ENCODE results near the gene ZNF318. TPM values are rescaled to one million over a fixed set of nuclear protein-coding genes. Genes with fewer than 3 reads are reported as not detected.

The ZNF318 gene
- total RNA-seq, 1 donor from 2014 or later, result 17.6 TPM

DNA sequence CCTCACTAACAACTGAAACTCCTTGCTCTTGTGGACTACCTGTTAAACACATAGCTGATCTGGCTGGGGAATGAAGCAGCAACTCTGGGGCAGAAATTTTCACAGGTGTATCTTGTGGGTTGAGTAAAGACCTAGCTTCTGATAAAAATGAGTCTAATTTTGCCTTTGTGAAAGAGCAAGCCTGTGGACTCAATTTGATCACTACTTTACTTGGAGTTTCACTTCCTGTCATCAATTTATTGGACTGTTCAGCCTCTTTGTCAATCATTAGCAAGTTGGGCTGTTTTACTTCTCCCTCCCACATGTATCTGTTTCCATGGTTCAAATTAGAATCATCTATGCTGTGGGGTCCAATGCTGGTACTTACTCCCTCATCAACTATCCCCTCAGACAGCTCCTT lies 31.2 kb downstream of the ZNF318 start:
- Mint-ChIP-seq H3K36me3 (peaks cover 41% of the 10 kb centered on the region), H3K9me3 (no peaks in the 10 kb centered on the region), H3K4me1 (no peaks in the 10 kb centered on the region), H3K4me3 (no peak overlapping the region), H3K27ac (no peak overlapping the region), H3K27me3 (ENCODE audit: insufficient read depth, low read depth) (no peaks in the 10 kb centered on the region)
- Histone ChIP-seq H3K4me2 (no peak overlapping the region), H3K4me3 (no peak overlapping the region), H3K27me3 (no peaks in the 10 kb centered on the region), H4K20me1 (ENCODE audit: low read depth) (peaks cover 6% of the 10 kb centered on the region), H3K27ac (no peak overlapping the region), H3K79me2 (ENCODE audit: low read depth) (no peaks in the 10 kb centered on the region), H3K9ac (no peak overlapping the region), H2AFZ (replicated peaks) (no peak overlapping the region), H3K4me1 (no peaks in the 10 kb centered on the region), H3K9me3 (ENCODE audit: low read depth) (no peaks in the 10 kb centered on the region), H3K36me3 (no peaks in the 10 kb centered on the region), H3F3A (ENCODE audit: low read depth) (peaks cover 10% of the 10 kb centered on the region)
- DNase-seq (ENCODE audit: low spot score), result no peak
- TF ChIP-seq CTCF (IDR thresholded peaks at IDR 0.05) (no peak), EZH2phosphoT487 (IDR thresholded peaks at IDR 0.05) (no peak), EZH2 (IDR thresholded peaks at IDR 0.05) (no peak)

DNA sequence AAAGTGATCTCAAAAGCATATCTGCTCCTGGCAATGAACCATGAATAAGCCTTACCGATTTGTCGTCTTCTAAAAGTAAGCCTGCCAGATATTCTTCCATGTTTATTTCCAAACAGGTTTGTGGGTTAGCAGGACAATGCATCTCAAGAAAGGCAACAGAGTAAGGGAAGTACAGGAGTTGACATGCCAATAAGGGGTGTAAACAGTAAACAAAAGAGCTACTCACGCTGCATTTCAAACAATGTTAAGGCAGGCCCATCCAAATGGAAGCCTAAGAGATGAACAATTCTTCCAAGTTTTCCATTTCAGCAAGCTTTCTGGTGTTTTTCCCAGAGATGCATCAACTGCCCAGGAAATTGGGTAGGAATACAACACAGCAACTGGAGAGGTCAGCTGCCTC lies 33.1 kb downstream of the ZNF318 start:
- DNase-seq (ENCODE audit: low spot score), result no peak
- no peaks in the 10 kb centered on the region for H3K79me2 ChIP-seq (ENCODE audit: low read depth)
- no peaks in the 10 kb centered on the region for H3K36me3 ChIP-seq

DNA sequence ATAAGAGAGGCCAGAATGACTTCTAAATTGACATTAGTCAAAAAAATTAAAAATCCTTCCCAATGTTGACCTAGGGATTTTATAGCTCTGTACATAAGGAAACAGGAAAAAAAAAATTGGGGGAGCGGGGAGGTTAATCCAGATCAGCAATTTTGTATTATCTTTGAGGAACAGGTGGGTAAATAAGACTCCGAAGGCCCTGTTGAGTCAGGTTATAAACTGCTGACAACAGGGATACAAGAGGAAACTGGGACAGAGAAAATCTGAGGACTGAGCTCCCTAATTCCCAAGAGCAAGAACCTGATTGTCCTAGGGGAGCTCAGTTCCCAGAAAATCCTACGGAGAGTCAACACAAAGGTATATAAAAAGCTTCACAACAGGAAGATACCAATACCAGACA lies 34.0 kb downstream of the ZNF318 start:
- Mint-ChIP-seq H3K4me1 (no peaks in the 10 kb centered on the region), H3K27me3 (ENCODE audit: insufficient read depth, low read depth) (no peaks in the 10 kb centered on the region), H3K4me3 (no peak overlapping the region), H3K9me3 (no peaks in the 10 kb centered on the region), H3K36me3 (peaks cover 23% of the 10 kb centered on the region), H3K27ac (no peak overlapping the region)
- Histone ChIP-seq H3K9me3 (ENCODE audit: low read depth) (no peaks in the 10 kb centered on the region), H3K4me3 (no peak overlapping the region), H4K20me1 (ENCODE audit: low read depth) (peaks cover 6% of the 10 kb centered on the region), H2AFZ (replicated peaks) (no peak overlapping the region), H3K9ac (peak overlapping the region; percentile 37), H3K27me3 (no peaks in the 10 kb centered on the region), H3K27ac (peak overlapping the region; percentile 20), H3F3A (ENCODE audit: low read depth) (peaks cover 10% of the 10 kb centered on the region), H3K4me1 (no peaks in the 10 kb centered on the region), H3K79me2 (ENCODE audit: low read depth) (no peaks in the 10 kb centered on the region), H3K36me3 (no peaks in the 10 kb centered on the region), H3K4me2 (no peak overlapping the region)
- TF ChIP-seq EZH2 (IDR thresholded peaks at IDR 0.05) (no peak), EZH2phosphoT487 (IDR thresholded peaks at IDR 0.05) (no peak), CTCF (IDR thresholded peaks at IDR 0.05) (no peak)
- no peak for DNase-seq (ENCODE audit: low spot score)

More for the DNA sequence above, 33.1 kb downstream of the ZNF318 start:
- Mint-ChIP-seq H3K4me1 (no peaks in the 10 kb centered on the region), H3K27me3 (ENCODE audit: insufficient read depth, low read depth) (no peaks in the 10 kb centered on the region), H3K9me3 (no peaks in the 10 kb centered on the region), H3K36me3 (peaks cover 29% of the 10 kb centered on the region), H3K4me3 (no peak overlapping the region), H3K27ac (no peak overlapping the region)
- peaks cover 10% of the 10 kb centered on the region for H3F3A ChIP-seq (ENCODE audit: low read depth)
- no peak overlapping the region for H3K4me2 ChIP-seq
- H4K20me1 ChIP-seq (ENCODE audit: low read depth), result peaks cover 6% of the 10 kb centered on the region
- no peak overlapping the region for H3K9ac ChIP-seq
- no peak overlapping the region for H3K27ac ChIP-seq
- H3K4me3 ChIP-seq, result no peak overlapping the region
- no peak for TF ChIP-seq CTCF (IDR thresholded peaks at IDR 0.05)
- TF ChIP-seq EZH2phosphoT487 (IDR thresholded peaks at IDR 0.05), result no peak
- TF ChIP-seq EZH2 (IDR thresholded peaks at IDR 0.05), result no peak
- no peak overlapping the region for H2AFZ ChIP-seq (replicated peaks)
- H3K27me3 ChIP-seq, result no peaks in the 10 kb centered on the region
- no peaks in the 10 kb centered on the region for H3K9me3 ChIP-seq (ENCODE audit: low read depth)
- H3K4me1 ChIP-seq, result no peaks in the 10 kb centered on the region

Measured in neural progenitor cell (in vitro differentiated cells).